ENCODE measurements around the gene NEB.

GRCh38 chr2:151534001-151534400, 200.3 kb downstream of the NEB start:
- TF ChIP-seq EZH2 (optimal IDR thresholded peaks at IDR 0.05; ENCODE audit: low read depth, low read length) (no peak), CTCF (IDR thresholded peaks at IDR 0.05; ENCODE audit: low read length) (no peak), EZH2phosphoT487 (IDR thresholded peaks at IDR 0.05; ENCODE audit: low read length) (no peak)

All from MM.1S (cell line).